HG03064 (cell line): ENCODE results near the gene ADGRD1.

ENCODE experiments used
- ATAC-seq: cut with Tn5 transposase; IDR thresholded peaks from one replicate; pipeline ENCODE4 v1.9.1; 2021; ENCODE audit warnings: low read depth; ENCODE audit not compliant: unreplicated experiment

Gene ADGRD1

DNA sequence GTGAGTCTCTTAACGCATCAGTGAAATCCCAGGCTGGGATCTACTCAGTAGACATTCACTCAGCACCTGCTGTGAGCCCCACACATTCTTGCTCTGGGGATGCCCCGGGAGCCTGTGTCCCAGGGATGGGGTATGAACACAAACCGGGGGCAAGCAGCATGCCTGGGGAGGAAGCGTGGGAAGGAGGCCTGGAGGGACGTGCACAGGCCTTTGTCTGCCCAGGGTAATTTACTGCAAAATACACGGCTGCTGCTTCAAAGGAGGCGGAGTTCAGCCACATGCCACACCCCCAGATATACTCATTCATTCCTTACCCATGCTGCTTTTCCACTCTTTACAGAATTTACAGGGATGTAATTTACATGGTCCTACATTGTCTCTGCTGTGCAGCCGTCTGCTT is 187.8 kb downstream of the ADGRD1 start:
- no peak for ATAC-seq

GRCh38 chr12:131142891-131143657 is 189.4 kb downstream of the ADGRD1 start:
- ATAC-seq, result no peak

GRCh38 chr12:131146173-131146675 is 192.5 kb downstream of the ADGRD1 start:
- no peak for ATAC-seq

- no peak for ATAC-seq
These were observed 193.6 kb downstream of the ADGRD1 start for GRCh38 chr12:131147293-131147692.

DNA sequence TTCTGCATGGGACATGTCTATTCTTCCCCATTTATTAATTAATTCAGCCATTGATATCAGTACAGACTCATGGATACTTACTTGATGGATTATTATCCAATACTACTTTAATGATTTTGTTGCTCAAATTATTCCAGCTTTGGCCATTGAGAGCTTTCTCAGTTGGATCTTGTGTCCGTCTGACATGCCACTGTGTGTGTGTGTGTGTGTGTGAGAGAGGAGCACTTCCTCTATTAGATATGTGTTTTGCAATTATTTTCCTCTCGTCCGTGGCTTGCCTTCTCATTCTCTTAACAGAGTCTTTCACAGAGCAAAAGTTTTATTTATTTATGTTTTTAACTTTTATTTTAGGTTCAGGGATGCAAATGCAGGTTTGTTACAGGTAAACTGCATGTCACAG is 194.2 kb downstream of the ADGRD1 start:
- no peak for ATAC-seq

GRCh38 chr12:131151558-131152345 is 198.0 kb downstream of the ADGRD1 start:
- ATAC-seq, result no peak

GRCh38 chr12:131152587-131152986 is 198.9 kb downstream of the ADGRD1 start:
- ATAC-seq, result no peak

DNA sequence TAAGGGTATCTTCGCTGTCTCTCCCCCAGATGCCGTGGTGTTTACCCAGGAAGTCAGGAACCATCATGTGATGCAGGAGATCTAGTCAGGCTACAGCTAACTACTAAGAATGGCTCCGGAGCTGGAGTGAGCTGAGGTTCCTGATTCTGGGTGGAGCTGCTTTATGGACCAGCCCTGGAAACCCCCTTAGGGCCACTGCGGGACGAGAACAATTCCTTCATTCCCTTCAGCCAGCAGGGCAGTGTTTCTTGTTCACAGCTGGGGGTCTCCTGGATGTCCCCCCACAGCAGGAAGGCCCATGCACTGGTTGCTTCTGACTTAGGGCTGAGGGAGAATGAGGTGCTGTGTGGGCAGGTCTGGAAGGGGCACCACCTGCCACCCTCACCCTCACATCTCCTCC is 199.3 kb downstream of the ADGRD1 start:
- no peak for ATAC-seq

- ATAC-seq, result no peak
These were observed 200.2 kb downstream of the ADGRD1 start for GRCh38 chr12:131153956-131154355.

DNA sequence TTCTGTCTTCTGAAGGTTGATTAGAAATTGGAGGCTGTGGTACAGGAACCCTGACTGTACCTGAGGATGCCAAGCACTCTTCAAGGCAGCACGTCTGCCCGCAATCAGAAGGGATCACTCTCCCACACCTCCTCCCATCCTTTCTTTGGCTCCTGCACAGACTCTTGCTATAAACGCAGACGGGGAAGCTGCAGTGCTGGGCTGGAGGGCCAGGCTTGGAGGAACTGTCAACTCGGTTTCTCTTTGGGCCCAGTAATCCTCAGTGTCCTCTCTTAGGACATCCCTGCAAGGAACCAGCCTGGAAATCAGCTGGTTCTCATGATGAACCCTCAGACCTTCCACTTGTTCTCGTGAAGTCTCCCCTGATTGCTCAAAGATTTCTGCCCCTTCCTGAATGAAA is 201.4 kb downstream of the ADGRD1 start:
- no peak for ATAC-seq

- ATAC-seq, result no peak
These were observed 204.0 kb downstream of the ADGRD1 start for GRCh38 chr12:131157743-131158142.

DNA sequence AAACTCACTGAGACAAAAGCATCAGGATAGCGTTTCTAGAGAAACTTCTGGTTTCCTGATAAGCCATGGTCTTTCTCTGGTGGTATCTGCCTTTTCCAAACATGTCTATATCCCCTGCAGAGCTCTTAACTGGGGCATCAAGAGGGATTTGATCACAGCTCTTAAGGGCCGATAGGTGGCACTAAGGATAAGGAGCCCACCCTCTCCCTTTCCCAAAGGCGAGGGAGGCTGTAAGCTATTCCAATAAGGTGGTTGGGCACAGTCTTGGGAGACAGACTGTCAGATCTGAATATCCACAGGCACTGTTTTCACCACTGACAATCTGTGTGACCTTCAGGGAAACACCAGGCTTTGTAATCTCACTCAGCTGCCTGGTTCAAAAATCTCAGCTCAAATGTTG is 206.0 kb downstream of the ADGRD1 start:
- ATAC-seq, result no peak

DNA sequence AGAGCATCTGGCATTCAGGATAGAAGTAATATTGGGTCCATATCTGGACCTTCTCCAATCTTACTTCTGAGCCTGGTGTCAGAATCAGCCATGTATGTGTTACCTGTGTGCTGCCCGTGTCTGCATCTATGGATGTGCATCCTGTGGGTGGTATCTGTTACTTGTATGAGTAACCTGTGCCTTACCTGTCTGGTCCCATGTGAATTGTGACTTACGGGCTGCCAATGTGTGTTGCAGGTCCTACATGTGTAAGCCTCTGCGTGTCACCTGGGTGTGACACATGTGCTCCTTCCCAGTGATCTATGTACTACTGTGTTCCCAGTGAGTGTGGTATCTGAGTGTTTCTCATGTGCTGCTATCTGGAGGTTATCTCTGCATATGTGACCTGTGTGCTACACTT is 208.4 kb downstream of the ADGRD1 start:
- no peak for ATAC-seq

GRCh38 chr12:131163189-131163738 is 209.6 kb downstream of the ADGRD1 start:
- ATAC-seq, result no peak

DNA sequence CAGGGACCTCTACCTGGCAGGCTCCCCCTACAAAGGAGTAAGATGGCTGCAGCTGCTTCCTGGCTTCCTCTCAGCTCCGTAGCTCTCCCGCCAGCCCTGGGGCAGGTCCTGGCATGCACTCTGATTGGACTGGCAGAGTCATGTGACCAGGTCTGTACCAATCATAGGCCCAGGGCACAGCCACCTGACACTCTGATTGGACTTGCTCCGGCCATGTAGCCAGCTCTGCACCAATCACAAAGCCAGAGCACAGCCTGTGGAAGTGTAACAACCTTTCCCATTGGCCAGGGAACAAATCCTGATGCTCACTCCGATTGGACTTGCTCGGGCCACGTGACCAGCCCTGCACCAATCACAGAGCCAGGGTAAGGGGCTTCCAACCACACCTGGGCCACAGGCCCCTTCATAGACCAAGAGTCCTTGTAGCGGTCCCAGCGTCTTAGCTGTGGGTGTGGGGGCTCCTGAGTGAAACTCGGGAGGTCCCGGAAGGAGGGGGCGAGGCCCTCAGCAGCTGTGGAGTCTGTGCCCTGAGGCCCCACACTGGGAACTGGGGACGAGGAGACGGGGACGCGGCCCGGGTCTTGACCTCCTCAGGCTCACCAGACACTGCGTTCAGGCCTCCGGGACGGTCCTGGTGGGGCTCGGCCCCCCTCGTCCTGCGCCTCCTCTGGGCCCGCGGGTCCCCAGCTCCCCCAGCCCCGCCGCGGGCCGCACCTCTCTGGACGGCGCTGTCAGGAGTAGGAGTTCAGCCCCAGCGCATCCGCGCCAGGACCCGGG is 210.6 kb downstream of the ADGRD1 start:
- ATAC-seq, result no peak

DNA sequence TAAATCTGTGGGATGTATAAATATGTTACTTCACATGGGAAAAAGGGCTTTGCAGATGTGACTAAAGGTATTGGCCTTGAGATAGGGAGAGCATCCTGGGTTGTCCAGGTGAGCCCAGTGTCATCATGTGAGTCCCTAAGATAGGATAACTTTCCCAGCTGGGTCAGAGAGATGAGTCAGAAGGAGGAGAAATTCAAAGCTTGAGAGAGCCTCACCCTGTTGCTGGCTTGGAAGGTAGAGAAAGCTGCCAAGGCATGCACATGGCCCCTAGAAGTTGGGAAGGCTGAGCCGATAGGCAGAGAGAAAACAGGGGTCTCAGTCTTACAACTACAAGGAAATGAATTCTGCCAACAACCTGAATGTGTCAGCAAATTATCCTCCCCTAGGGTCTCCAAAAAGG is 213.0 kb downstream of the ADGRD1 start:
- no peak for ATAC-seq

DNA sequence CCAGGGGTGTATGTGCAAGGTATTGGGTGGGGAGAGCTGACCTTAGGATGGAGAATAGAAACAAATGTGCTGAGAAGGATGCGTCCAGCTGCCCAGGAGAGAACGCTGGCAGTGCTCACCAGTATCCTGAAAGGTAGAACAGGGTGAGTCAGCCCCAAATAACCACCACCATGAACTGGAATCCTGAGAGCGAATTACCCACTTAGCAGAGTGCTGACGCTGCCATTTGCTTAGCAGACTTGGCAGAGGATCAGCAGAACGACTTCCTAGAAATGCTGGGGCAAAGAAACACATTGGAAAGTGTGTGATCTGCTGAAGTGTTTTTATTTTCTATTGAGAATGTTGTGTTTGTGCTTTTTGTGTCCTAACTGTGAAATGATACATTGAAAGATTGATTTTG is 213.6 kb downstream of the ADGRD1 start:
- no peak for ATAC-seq

GRCh38 chr12:131171029-131171428 is 217.3 kb downstream of the ADGRD1 start:
- no peak for ATAC-seq

GRCh38 chr12:131174901-131175300 is 221.2 kb downstream of the ADGRD1 start:
- no peak for ATAC-seq

DNA sequence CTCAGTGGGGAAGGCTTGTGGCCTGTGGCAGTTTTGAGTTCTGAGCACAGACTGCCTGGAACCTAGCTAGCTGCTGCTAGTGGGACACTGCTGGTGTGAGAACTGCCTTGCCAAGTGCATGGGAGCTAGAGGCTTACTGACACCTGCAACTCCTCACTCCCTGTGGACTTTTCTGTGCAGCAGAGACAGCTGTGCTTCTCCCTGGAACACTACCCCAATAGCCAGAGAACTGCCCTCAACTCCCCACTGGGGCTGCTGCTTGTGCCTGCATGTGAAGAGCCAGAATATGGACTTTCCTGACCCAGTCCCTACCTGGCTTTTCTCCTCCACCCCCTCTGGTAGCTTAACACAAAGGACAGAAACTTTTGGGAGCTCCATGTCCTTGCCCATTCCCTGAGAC is 222.6 kb downstream of the ADGRD1 start:
- ATAC-seq, result no peak

DNA sequence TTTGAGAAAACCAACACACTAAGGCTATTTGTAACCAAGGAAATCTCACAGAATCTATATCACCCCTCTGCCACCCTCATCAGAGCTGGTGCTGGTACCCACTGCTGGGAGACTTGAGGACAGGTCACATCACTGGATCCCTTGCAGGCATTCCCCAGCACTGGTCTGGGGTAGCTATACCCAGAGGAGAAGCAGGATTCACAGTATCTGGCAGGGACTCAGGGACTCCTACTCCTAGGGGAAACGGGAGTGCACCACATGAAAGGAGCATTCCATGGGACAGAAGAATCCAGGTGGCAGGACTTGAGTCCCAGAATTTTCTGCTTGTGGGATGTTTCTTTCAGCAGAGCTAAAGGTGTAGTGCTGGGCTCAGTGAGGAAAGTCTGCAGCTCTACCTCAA is 223.2 kb downstream of the ADGRD1 start:
- no peak for ATAC-seq
